MM.1S (cell line): Measurements from ENCODE around the gene ZBTB4.

Experiments used
- EZH2 ChIP-seq: fragments of 300-600 bp; sonication (generic); optimal IDR thresholded peaks from 2 replicates; pipeline ENCODE3; 2017; ENCODE audit warnings: low read depth, mild to moderate bottlenecking, antibody characterized with exemption, low read length, mixed read lengths
- EZH2phosphoT487 ChIP-seq: fragments of 300-600 bp; sonication (generic); IDR thresholded peaks from 2 replicates; pipeline ENCODE4 v1.6.1; 2018; ENCODE audit warnings: antibody characterized with exemption, low read length
- TF ChIP-seq, protein P1 (sequence below): fragments of 300-600 bp; sonication (generic); IDR thresholded peaks from 2 replicates; pipeline ENCODE4 v1.5.1; 2016; ENCODE audit warnings: antibody characterized with exemption, low read length, mixed read lengths

DNA sequence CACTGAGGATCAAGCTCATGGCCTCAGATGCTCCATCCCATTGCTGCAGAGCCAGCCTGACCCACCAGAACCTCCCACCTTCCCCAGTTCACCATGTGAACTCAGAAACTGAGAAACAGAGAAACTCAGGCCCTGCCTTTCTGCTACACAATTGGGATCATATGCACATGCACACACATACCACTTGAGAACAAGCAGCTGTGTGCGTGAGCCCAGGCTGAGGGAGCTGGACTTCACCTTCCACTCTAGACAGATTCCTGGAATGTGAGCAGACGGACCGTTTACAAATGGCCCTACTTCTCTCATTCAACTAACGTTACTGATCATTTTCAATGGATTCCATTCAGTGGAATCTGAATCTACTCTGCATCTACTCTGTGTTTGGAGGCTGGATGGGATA is 55.8 kb downstream of the ZBTB4 start:
- TF ChIP-seq, protein P1, sequence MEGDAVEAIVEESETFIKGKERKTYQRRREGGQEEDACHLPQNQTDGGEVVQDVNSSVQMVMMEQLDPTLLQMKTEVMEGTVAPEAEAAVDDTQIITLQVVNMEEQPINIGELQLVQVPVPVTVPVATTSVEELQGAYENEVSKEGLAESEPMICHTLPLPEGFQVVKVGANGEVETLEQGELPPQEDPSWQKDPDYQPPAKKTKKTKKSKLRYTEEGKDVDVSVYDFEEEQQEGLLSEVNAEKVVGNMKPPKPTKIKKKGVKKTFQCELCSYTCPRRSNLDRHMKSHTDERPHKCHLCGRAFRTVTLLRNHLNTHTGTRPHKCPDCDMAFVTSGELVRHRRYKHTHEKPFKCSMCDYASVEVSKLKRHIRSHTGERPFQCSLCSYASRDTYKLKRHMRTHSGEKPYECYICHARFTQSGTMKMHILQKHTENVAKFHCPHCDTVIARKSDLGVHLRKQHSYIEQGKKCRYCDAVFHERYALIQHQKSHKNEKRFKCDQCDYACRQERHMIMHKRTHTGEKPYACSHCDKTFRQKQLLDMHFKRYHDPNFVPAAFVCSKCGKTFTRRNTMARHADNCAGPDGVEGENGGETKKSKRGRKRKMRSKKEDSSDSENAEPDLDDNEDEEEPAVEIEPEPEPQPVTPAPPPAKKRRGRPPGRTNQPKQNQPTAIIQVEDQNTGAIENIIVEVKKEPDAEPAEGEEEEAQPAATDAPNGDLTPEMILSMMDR = no peak
- TF ChIP-seq EZH2 (no peak), EZH2phosphoT487 (no peak)
